Ammon's horn (tissue), 1 donor: ENCODE results near the gene FCSK.

Source experiments
- DNase-seq: peaks from one replicate; pipeline ENCODE4 v3.0.0-alpha.2; 2016; ENCODE audit warnings: low spot score

FCSK gene

GRCh38 chr16:70480127-70481105 lies 26.0 kb downstream of the FCSK start:
- no peak for DNase-seq

GRCh38 chr16:70481929-70482536 lies 27.6 kb downstream of the FCSK start:
- no peak for DNase-seq

GRCh38 chr16:70482624-70483023 lies 28.2 kb downstream of the FCSK start:
- DNase-seq = no peak

- no peak for DNase-seq
Observed at GRCh38 chr16:70483426-70483825, 29.0 kb downstream of the FCSK start.

- no peak for DNase-seq
Observed at GRCh38 chr16:70484867-70485266, 30.5 kb downstream of the FCSK start.

GRCh38 chr16:70490261-70490660 lies 35.9 kb downstream of the FCSK start:
- DNase-seq = peak; percentile 66

GRCh38 chr16:70493802-70494201 lies 39.4 kb downstream of the FCSK start:
- DNase-seq = no peak

GRCh38 chr16:70494202-70494770 lies 39.9 kb downstream of the FCSK start:
- DNase-seq = no peak

GRCh38 chr16:70494777-70495176 lies 40.4 kb downstream of the FCSK start:
- DNase-seq = no peak

- DNase-seq = no peak
Observed at GRCh38 chr16:70495425-70496182, 41.2 kb downstream of the FCSK start.

GRCh38 chr16:70496513-70496912 lies 42.1 kb downstream of the FCSK start:
- DNase-seq = no peak

GRCh38 chr16:70508752-70509151 lies 54.4 kb downstream of the FCSK start:
- no peak for DNase-seq

- no peak for DNase-seq
Observed at GRCh38 chr16:70510216-70510615, 55.8 kb downstream of the FCSK start.

- DNase-seq = no peak
Observed at GRCh38 chr16:70511833-70512232, 57.4 kb downstream of the FCSK start.

- DNase-seq = no peak
Observed at GRCh38 chr16:70512456-70512855, 58.1 kb downstream of the FCSK start.

- DNase-seq = no peak
Observed at GRCh38 chr16:70520612-70521297, 66.4 kb downstream of the FCSK start.

GRCh38 chr16:70522216-70523075 lies 68.1 kb downstream of the FCSK start:
- DNase-seq = no peak

GRCh38 chr16:70523076-70523742 lies 68.8 kb downstream of the FCSK start, which contains the start of gene COG4:
Gene COG4, minus strand, starts transcription at chr16:70523554. Its CDS starts 11 bp downstream, at chr16:70523543.
- peak; percentile 90 for DNase-seq

GRCh38 chr16:70523743-70524398 lies 69.5 kb downstream of the FCSK start, which contains the start of gene SF3B3:
Gene SF3B3, plus strand, starts transcription at chr16:70523816. Its CDS starts 2,841 bp downstream, at chr16:70526657.
- DNase-seq = peak; percentile 80
